ENCODE measurements around the gene CNOT1. TPM values are rescaled to one million over a fixed set of nuclear protein-coding genes. Genes with fewer than 3 reads are reported as not detected.
A peak's percentile ranks its signal among the peaks of the same experiment; 100 is the strongest.
"Not testable (repeated sequence)": the region's sequence is repeated elsewhere in the genome, so short reads cannot be mapped to it uniquely, and the experiment has no call there.

The CNOT1 gene
- total and polyA plus RNA-seq, 2 experiments from 2014 or later: 49.3 to 71.8 TPM

DNA sequence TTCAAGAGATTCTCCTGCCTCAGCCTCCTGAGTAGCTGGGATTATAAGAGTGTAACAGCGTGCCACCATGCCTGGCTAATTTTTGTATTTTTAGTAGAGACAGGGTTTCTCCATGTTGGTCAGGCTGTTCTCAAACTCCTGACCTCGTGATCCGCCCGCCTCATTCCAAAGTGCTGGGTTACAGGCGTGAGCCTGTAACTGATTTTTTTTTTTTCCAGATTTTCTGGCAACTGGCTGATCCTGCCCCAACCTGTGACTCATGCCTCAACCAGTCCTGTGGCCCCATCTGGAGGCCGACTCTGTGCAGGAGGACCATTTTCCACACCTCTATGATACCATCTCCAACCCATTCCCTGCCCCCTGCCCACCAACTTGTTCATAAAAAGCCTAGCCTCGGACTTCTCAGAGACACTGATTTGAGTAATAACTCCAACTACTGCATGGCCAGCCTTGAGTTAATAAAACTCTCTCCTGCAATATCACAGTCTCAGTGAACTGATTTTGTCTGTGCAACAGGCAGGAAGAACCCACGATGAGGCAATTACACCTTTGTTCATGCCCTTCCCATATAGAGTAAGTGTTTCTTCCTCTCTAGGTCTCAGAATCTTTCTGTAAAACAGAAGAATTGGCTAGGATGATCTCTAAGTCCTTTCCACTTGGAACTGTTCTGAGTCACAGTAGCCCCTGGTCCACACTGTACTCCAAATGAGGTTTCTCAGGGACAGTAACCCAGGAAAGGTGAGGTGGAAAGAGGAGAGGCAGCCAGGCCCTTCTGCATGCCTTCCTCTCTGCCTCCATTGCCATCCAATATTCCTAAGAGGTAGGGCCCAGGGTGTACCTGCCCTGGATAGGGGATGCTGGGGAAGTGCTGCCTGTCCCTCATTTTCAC, 8.8 kb upstream of the CNOT1 start:
- peak; percentile 54 for TF ChIP-seq CTCF (IDR thresholded peaks at IDR 0.05; ENCODE audit: low read depth, low read length)
- H3K9me3 ChIP-seq (ENCODE audit: low read depth): no peaks in the 10 kb centered on the region
- H3K27ac ChIP-seq: no peak overlapping the region
- H3K4me1 ChIP-seq (ENCODE audit: low read depth): no peaks in the 10 kb centered on the region
- DNase-seq (ENCODE audit: low read depth in 1 of 2, low spot score in 1 of 2): peak in 1 of 2 donors; percentile 89
- no peaks in the 10 kb centered on the region for H3K27me3 ChIP-seq
- no peak overlapping the region for H3K4me3 ChIP-seq
- H3K36me3 ChIP-seq: no peaks in the 10 kb centered on the region

DNA sequence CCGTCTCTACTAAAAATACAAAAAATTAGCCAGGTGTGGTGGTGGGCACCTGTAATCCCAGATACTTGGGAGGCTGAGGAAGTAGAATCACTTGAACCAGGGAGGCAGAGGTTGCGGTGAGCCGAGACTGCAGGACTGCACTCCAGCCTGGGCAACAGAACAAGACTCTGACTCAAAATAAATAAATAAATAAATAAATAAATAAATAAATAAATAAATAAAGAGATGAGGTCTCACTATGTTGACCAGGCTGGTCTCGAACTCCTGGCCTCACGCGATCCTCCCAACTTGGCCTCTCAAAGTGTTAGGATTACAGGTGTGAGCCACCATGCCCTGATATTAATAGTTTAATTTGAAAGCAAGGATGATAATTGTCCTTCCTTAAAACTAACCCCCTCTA, 7.4 kb upstream of the CNOT1 start:
- not testable (repeated sequence) for H3K9me3 ChIP-seq (ENCODE audit: low read depth); H3K4me1 ChIP-seq (ENCODE audit: low read depth); H3K4me3 ChIP-seq; H3K36me3 ChIP-seq; DNase-seq (ENCODE audit: low read depth in 1 of 2, low spot score in 1 of 2); H3K27ac ChIP-seq; H3K27me3 ChIP-seq

- Histone ChIP-seq H3K4me1 (ENCODE audit: low read depth) (no peaks in the 10 kb centered on the region), H3K4me3 (no peak overlapping the region), H3K9me3 (ENCODE audit: low read depth) (no peaks in the 10 kb centered on the region), H3K27me3 (no peaks in the 10 kb centered on the region), H3K27ac (no peak overlapping the region), H3K36me3 (no peaks in the 10 kb centered on the region)
- no peak for TF ChIP-seq CTCF (IDR thresholded peaks at IDR 0.05; ENCODE audit: low read depth, low read length)
- DNase-seq (ENCODE audit: low read depth in 1 of 2, low spot score in 1 of 2): no peak
Observed at GRCh38 chr16:58636466-58636865, 6.8 kb upstream of the CNOT1 start.

DNA sequence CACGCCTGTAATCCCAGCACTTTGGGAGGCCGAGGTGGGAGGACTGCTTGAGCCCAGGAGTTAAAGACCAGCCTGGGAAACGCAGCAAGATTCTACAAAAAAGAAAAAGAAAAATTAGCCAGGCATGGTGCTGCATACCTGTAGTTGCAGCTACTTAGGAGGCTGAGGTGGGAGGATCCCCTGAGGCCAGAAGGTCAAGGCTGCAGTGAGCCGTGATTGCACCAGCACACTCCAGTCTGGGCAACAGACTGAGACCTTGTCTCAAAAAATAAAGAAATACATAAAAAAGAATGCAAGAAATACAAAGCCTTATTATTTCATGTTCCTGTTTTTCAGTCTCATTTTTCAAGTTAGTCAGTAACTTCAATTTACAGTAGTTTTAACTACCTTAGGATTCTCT, 5.9 kb upstream of the CNOT1 start:
- Histone ChIP-seq H3K9me3 (ENCODE audit: low read depth) (no peaks in the 10 kb centered on the region), H3K4me1 (ENCODE audit: low read depth) (no peaks in the 10 kb centered on the region), H3K4me3 (no peak overlapping the region), H3K36me3 (no peaks in the 10 kb centered on the region), H3K27me3 (no peaks in the 10 kb centered on the region), H3K27ac (no peak overlapping the region)
- no peak for DNase-seq (ENCODE audit: low read depth in 1 of 2, low spot score in 1 of 2)
- no peak for TF ChIP-seq CTCF (IDR thresholded peaks at IDR 0.05; ENCODE audit: low read depth, low read length)

DNA sequence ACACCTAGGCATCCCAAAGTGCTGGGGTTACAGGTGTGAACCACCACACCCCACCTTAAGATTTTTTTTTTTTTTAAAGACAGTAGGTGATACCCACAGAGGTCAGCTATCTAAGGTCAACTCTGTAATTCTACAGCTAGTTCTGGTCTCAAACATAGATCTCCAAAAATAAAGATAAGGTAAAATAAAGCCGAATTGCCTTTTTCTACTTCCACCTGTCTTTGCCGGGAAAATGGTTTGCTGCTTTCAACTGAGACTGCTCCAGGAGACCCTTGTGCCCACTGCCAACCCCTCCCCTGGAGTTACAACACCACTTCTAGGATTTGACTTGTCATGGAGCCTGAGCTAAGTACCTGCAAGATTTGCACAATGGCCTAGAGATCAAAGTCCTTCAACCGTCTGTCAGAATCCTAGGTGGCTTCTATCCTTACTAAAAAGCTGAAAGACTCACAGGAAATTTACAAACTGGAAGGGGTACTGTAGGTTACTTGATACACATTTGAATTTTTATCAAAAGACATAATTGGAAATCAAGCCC, 4.7 kb upstream of the CNOT1 start:
- no peaks in the 10 kb centered on the region for H3K27me3 ChIP-seq
- no peak overlapping the region for H3K27ac ChIP-seq
- H3K4me1 ChIP-seq (ENCODE audit: low read depth): no peaks in the 10 kb centered on the region
- no peaks in the 10 kb centered on the region for H3K36me3 ChIP-seq
- no peaks in the 10 kb centered on the region for H3K9me3 ChIP-seq (ENCODE audit: low read depth)
- no peak overlapping the region for H3K4me3 ChIP-seq
- no peak for DNase-seq (ENCODE audit: low read depth in 1 of 2, low spot score in 1 of 2)
- no peak for TF ChIP-seq CTCF (IDR thresholded peaks at IDR 0.05; ENCODE audit: low read depth, low read length)

Measured in cardiac muscle cell (in vitro differentiated cells and primary cell).